Calu3 (cell line): Measurements from ENCODE around the gene USP51. TPM values are rescaled to one million over a fixed set of nuclear protein-coding genes. Genes with fewer than 3 reads are reported as not detected.

Experiments
- BruUV-seq: library from RNA; stranded (reverse); fragments of 400-500 nt; replicated peaks from 2 replicates; lab custom pipeline; 2021; lab: Mats Ljungman, UMichigan
- CTCF ChIA-PET: fragments of 300-600 bp; sonication (Branson Sonifier 250); formaldehyde crosslinking; loops from one replicate; lab custom pipeline; 2022; ENCODE audit warnings: antibody characterized with exemption; lab: Charles Lee
- DNase-seq: peaks from one replicate; pipeline ENCODE4 v3.0.0; 2022
- H3K27ac Mint-ChIP-seq: one replicate; pipeline ENCODE4 v1.8.0; 2022; ENCODE audit warnings: mixed read lengths; ENCODE audit not compliant: unreplicated experiment
- H3K27me3 Mint-ChIP-seq: one replicate; pipeline ENCODE4 v1.8.0; 2022; ENCODE audit warnings: mixed read lengths; ENCODE audit not compliant: unreplicated experiment
- H3K36me3 Mint-ChIP-seq: one replicate; pipeline ENCODE4 v1.8.0; 2022; ENCODE audit warnings: mild to moderate bottlenecking, moderate library complexity, mixed read lengths; ENCODE audit not compliant: insufficient read depth, unreplicated experiment
- H3K4me1 Mint-ChIP-seq: one replicate; pipeline ENCODE4 v1.8.0; 2022; ENCODE audit warnings: mild to moderate bottlenecking, low read depth, mixed read lengths; ENCODE audit not compliant: unreplicated experiment
- H3K4me3 Mint-ChIP-seq: one replicate; pipeline ENCODE4 v1.8.0; 2022; ENCODE audit warnings: mild to moderate bottlenecking, low read depth, moderate library complexity, mixed read lengths; ENCODE audit not compliant: unreplicated experiment
- H3K9me3 Mint-ChIP-seq: one replicate; pipeline ENCODE4 v1.8.0; 2022; ENCODE audit warnings: low read depth, mixed read lengths; ENCODE audit not compliant: unreplicated experiment
- intact Hi-C: fragments of 100-400 bp; cut with micrococcal nuclease; formaldehyde crosslinking; loops from one replicate; pipeline ENCODE4 v1.10.0; 2022; ENCODE audit not compliant: unreplicated experiment
- total RNA-seq: library from RNA; stranded (reverse); gene quantifications from 2 replicates; pipeline ENCODE4 v1.2.3, GENCODE V29; 2022
- TF ChIP-seq, protein P1 (sequence below): fragments of 200-600 bp; IDR thresholded peaks from one replicate; pipeline ENCODE4 v1.8.0; 2022; ENCODE audit warnings: antibody characterized with exemption; ENCODE audit not compliant: unreplicated experiment

The USP51 gene
- total RNA-seq, 1 experiment from 2014 or later = 1.5 TPM

DNA sequence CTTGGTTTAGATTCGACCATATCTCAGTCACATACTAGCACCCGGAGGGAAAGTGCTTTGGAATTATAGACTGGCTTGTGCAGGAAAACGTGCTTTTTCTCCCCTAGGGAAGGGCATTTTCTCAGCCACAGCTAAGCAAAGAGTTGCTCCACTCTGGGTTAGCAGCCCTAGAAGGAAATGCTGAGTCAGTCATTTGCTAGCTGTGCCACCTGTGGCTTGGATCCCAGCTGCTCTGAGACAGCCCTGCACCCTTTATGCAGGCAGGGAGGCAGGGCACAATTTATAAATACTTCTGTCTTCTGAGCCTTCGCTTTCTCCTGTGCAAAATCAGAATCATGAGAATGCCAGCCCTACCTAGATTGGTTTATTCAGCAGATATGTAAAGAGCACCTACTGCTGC lies 1.3 kb upstream of the USP51 start:
- CTCF ChIA-PET = interaction anchor here (0.6 kb wide), 1 partner anchor 279 kb away, joined by 5 read pairs; no protein-coding TSS in a partner anchor
- Mint-ChIP-seq H3K4me3 (no peak overlapping the region), H3K4me1 (peaks cover 8% of the 10 kb centered on the region), H3K36me3 (peaks cover 17% of the 10 kb centered on the region), H3K27ac (no peak overlapping the region), H3K27me3 (no peaks in the 10 kb centered on the region), H3K9me3 (no peaks in the 10 kb centered on the region)
- TF ChIP-seq, protein P1, sequence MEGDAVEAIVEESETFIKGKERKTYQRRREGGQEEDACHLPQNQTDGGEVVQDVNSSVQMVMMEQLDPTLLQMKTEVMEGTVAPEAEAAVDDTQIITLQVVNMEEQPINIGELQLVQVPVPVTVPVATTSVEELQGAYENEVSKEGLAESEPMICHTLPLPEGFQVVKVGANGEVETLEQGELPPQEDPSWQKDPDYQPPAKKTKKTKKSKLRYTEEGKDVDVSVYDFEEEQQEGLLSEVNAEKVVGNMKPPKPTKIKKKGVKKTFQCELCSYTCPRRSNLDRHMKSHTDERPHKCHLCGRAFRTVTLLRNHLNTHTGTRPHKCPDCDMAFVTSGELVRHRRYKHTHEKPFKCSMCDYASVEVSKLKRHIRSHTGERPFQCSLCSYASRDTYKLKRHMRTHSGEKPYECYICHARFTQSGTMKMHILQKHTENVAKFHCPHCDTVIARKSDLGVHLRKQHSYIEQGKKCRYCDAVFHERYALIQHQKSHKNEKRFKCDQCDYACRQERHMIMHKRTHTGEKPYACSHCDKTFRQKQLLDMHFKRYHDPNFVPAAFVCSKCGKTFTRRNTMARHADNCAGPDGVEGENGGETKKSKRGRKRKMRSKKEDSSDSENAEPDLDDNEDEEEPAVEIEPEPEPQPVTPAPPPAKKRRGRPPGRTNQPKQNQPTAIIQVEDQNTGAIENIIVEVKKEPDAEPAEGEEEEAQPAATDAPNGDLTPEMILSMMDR = no peak
- intact Hi-C loops = no loop called here
- BruUV-seq = no TSS peak
- DNase-seq = no peak

DNA sequence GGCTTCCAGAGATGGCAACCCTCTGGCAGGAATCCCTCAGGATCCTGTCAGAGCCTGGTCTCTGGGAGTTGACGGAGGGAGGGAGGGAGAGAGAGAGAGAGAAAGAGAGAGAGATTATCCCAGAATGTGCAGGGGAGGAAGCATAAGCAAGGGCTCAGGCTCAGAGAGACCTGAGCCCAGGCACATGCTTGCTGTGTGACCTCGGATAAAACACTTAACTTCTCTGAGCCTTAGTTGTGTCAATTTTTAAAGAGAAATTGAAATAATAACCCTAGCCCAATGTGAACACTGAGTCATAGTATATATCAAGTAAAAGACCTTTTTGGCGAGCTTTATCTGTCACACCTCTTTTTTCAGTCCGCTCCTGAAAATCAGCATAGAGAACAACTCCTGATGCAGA lies 473 bp upstream of the USP51 start:
- H3K27ac Mint-ChIP-seq = no peak overlapping the region
- H3K27me3 Mint-ChIP-seq = no peaks in the 10 kb centered on the region
- no TSS peak for BruUV-seq
- H3K4me3 Mint-ChIP-seq = peak overlapping the region; percentile 95
- no peak for DNase-seq
- H3K4me1 Mint-ChIP-seq = peaks cover 8% of the 10 kb centered on the region
- intact Hi-C loops = no loop called here
- CTCF ChIA-PET = no interaction called here
- H3K36me3 Mint-ChIP-seq = peaks cover 17% of the 10 kb centered on the region
- no peaks in the 10 kb centered on the region for H3K9me3 Mint-ChIP-seq
- TF ChIP-seq, protein P1 = no peak

DNA sequence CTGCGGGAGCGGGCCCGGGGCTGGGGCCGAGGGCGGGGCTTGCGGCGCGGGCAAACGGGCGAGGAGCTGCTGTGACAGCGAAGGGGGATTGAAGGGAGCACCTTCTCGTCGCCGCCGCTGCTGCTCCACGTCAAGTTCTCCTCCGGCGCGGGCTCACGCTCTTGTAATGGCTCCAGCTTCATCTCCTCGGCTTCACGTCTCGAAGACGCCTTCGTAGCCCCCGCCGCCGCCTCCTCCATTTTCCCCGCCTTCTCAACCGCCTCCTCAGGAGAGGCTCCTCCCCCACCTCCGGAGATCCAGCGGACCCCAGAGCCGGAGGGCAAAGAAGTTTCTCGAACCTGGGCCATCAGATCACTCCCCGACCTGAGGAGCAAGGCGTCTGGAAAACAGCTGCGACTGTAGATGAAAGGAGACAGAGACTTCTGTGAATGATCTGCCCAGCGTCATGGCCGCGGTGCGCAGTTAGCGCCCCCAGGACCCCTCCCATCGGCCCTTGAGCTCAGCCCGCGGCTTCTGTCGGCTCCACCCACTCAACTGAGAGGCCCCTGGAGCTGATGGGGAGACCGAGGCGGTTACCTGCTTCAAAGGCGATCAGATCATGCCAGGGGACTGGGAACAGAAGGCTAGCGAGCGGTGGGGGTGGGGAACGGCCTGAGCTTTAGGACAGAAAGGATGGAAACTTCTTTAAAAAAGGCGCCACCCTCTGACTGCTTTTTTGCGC lies 895 bp downstream of the USP51 start:
- Mint-ChIP-seq H3K27ac (peak overlapping the region; percentile 93), H3K36me3 (peaks cover 17% of the 10 kb centered on the region), H3K27me3 (no peaks in the 10 kb centered on the region), H3K4me3 (peak overlapping the region; percentile 95), H3K4me1 (peaks cover 8% of the 10 kb centered on the region), H3K9me3 (no peaks in the 10 kb centered on the region)
- peak; percentile 48 for DNase-seq
- TF ChIP-seq, protein P1 = no peak
- TSS peak; percentile 72 for BruUV-seq
- intact Hi-C loops = no loop called here
- CTCF ChIA-PET = interaction anchor here (0.8 to 1.1 kb wide), 4 partner anchors 9 to 354 kb away, joined by 3 to 4 read pairs (median 4); partner anchors contain the start of gene RRAGB

DNA sequence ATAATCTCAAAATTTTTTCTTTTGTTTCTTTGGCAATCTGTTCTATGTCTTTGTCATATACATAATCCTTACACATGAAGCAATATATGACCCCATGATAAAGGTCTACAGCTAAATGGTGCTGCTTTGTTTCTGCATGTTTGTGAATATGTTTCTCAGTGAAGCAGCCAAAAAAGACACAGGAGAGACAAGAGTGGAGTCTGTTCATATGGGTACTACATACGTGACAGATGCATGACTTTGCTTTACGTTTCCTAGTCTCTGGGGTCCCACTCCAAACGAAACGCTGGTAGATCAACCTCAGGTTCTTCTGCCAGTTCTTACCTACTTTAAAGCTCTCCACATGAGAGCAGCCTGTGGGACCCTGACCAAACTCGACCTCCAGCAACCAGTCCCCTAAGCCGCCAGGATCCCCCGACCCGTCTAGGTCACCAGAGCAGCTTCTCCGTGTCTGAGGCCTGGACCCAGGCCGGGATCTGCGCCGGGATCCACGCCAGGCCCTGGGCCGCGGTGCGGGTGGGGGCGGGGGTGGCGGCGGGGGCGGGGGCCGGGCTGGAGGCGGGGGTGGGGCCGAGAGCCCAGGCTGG lies 1.5 kb downstream of the USP51 start:
- CTCF ChIA-PET = no interaction called here
- TF ChIP-seq, protein P1 = no peak
- Mint-ChIP-seq H3K4me3 (peak overlapping the region; percentile 95), H3K4me1 (peaks cover 8% of the 10 kb centered on the region), H3K36me3 (peaks cover 17% of the 10 kb centered on the region), H3K9me3 (no peaks in the 10 kb centered on the region), H3K27me3 (no peaks in the 10 kb centered on the region), H3K27ac (no peak overlapping the region)
- intact Hi-C loops = no loop called here
- no peak for DNase-seq
- TSS peak; percentile 81 for BruUV-seq
